Tibial nerve (tissue), 4 donors: ENCODE data around the gene ALAS1. TPM values are rescaled to one million over a fixed set of nuclear protein-coding genes. Genes with fewer than 3 reads are reported as not detected.

Experiments
- DNase-seq, 2 donors: peaks; one replicate each; pipeline ENCODE4 v3.0.0-alpha.2; 2019; ENCODE audit warnings: low spot score in 2 of 2
- H3K27ac ChIP-seq, 4 donors: fragments of 200-600 bp; sonication (generic) in 3 of 4; one replicate each; pipeline ENCODE4 v1.5.1; 2017 to 2019; ENCODE audit warnings: mild to moderate bottlenecking in 1 of 4
- H3K27me3 ChIP-seq, 2 donors: fragments of 200-600 bp; sonication (generic) in 1 of 2; one replicate each; pipeline versions ENCODE4 v1.5.1 to v1.6.0; 2017 to 2019
- H3K36me3 ChIP-seq, 3 donors: fragments of 200-600 bp; sonication (generic); one replicate each; pipeline ENCODE4 v1.5.1; 2018 to 2019
- H3K4me1 ChIP-seq, 4 donors: fragments of 200-600 bp; sonication (generic) in 3 of 4; one replicate each; pipeline ENCODE4 v1.5.1; 2017 to 2019
- H3K4me3 ChIP-seq, 4 donors: fragments of 200-600 bp; sonication (generic) in 3 of 4; one replicate each; pipeline ENCODE4 v1.5.1; 2017 to 2019; ENCODE audit warnings: mild to moderate bottlenecking in 1 of 4, moderate library complexity in 1 of 4
- H3K9me3 ChIP-seq, 4 donors: fragments of 200-600 bp; sonication (generic) in 3 of 4; one replicate each; pipeline ENCODE4 v1.5.1; 2017 to 2019
- EP300 ChIP-seq, 2 donors: sonication (generic); formaldehyde crosslinking; IDR thresholded peaks; one replicate each; pipeline ENCODE4 v1.6.1; 2017; ENCODE audit warnings: antibody characterized with exemption in 2 of 2, mild to moderate bottlenecking in 1 of 2
- POLR2A ChIP-seq, 2 donors: fragments of 450-650 bp; IDR thresholded peaks; one replicate each; pipeline ENCODE4 v1.6.1; 2017; ENCODE audit warnings: antibody characterized with exemption in 2 of 2, mild to moderate bottlenecking in 2 of 2, moderate library complexity in 2 of 2
- WGBS, 2 donors: methylation state at CpG; one replicate each; pipeline ENCODE4 v1.1.5; 2018; 5-methylcytosine and 5-hydroxymethylcytosine counted together
- total RNA-seq, 4 donors: library from RNA; depleted of rRNA; stranded (reverse); fragments of >200 nt; gene quantifications; one replicate each; pipeline ENCODE4 v1.1.0, GENCODE V29; 2016
- TF ChIP-seq, protein P1 (sequence below), 5 experiments: fragments of 200-600 bp in 3 of 5; fragments of 450-650 bp in 2 of 5; sonication (generic) in 3 of 5; IDR thresholded peaks; one replicate each; pipeline ENCODE4 v1.5.1; 2016 to 2019; ENCODE audit warnings: antibody characterized with exemption in 5 of 5, mild to moderate bottlenecking in 3 of 5, moderate library complexity in 2 of 5

ALAS1 gene
- total RNA-seq, 4 donors from 2014 or later = 26.1 to 37.1 (median 32.0) TPM

DNA sequence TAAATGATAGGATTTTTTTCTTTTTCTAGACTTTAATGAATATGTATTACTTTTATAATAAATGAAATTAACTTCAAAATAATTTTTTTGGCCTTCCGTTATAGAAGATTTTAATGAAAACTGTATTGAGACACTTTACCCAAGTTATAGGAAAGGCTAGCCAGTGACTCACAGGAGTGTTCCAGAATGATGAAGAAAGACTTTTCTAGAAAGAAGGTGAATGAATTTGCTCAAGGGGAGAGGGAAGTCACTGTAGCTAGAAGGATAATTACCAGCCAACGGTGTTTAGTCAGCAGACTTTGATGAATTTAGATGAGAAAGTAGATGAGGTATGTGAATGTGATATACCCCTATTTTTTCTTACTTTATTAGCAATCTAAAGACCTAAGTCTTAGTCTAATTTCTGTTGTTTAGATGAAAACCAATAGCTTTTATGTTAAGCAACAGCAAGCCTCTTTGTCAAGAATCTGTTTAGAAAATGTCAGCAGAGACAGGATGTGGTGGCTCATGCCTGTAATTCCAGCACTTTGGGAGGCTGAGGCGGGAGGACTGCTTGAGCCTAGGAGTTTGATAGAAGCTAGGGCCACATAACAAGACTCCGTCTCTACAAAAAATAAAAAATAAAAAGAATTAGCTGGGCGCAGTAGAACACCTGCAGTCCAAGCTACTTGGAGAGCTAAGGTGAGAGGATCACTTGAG lies 3.2 kb downstream of the ALAS1 start:
- no peak for DNase-seq
- peaks cover 0 to 46% (median 4%) of the 10 kb centered on the region in 3 donors for H3K36me3 ChIP-seq

DNA sequence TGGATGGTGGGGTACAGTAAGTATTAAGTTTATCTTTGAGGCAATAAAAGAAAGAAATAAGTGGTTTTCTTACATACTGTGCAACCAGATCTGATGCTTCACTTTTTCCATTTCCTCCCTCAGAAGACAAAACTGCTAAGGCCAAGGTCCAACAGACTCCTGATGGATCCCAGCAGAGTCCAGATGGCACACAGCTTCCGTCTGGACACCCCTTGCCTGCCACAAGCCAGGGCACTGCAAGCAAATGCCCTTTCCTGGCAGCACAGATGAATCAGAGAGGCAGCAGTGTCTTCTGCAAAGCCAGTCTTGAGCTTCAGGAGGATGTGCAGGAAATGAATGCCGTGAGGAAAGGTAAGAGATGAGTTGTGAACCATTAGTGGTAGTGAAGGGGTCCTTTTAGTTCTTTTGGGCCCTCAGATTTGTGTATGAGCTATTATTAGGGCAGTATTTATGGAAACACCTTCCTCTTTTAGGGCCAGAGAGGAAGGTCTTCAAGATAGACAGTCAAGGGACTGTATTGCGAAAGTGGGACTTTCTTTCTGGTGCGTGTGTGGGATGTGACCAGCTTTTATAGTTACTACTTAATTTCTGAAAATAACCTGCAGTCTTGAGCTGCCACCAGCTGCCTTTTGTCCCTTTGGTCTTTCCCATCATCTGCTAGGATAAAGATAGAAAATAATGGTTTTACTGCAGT lies 4.6 kb downstream of the ALAS1 start:
- H3K9me3 ChIP-seq = no peaks in the 10 kb centered on the region
- TF ChIP-seq POLR2A (IDR thresholded peaks at IDR 0.05) (no peak), EP300 (IDR thresholded peaks at IDR 0.05) (no peak)
- TF ChIP-seq, protein P1, sequence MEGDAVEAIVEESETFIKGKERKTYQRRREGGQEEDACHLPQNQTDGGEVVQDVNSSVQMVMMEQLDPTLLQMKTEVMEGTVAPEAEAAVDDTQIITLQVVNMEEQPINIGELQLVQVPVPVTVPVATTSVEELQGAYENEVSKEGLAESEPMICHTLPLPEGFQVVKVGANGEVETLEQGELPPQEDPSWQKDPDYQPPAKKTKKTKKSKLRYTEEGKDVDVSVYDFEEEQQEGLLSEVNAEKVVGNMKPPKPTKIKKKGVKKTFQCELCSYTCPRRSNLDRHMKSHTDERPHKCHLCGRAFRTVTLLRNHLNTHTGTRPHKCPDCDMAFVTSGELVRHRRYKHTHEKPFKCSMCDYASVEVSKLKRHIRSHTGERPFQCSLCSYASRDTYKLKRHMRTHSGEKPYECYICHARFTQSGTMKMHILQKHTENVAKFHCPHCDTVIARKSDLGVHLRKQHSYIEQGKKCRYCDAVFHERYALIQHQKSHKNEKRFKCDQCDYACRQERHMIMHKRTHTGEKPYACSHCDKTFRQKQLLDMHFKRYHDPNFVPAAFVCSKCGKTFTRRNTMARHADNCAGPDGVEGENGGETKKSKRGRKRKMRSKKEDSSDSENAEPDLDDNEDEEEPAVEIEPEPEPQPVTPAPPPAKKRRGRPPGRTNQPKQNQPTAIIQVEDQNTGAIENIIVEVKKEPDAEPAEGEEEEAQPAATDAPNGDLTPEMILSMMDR (IDR thresholded peaks at IDR 0.05) = no peak
- 82 to 84% methylated on average over 4 of the region's 4 CpGs for WGBS, 2 donors
- H3K27me3 ChIP-seq = no peaks in the 10 kb centered on the region
- H3K36me3 ChIP-seq = peaks cover 0 to 60% (median 4%) of the 10 kb centered on the region in 3 donors
- DNase-seq = no peak
- peaks cover 0 to 44% (median 15%) of the 10 kb centered on the region in 4 donors for H3K4me1 ChIP-seq
- no peak overlapping the region for H3K4me3 ChIP-seq
- H3K27ac ChIP-seq = no peak overlapping the region

More for the DNA sequence above, 3.2 kb downstream of the ALAS1 start:
- no peak overlapping the region for H3K4me3 ChIP-seq
- TF ChIP-seq POLR2A (IDR thresholded peaks at IDR 0.05) = no peak
- no peak for TF ChIP-seq EP300 (IDR thresholded peaks at IDR 0.05)
- TF ChIP-seq, protein P1 (IDR thresholded peaks at IDR 0.05) = no peak
- no peaks in the 10 kb centered on the region for H3K27me3 ChIP-seq
- peaks cover 0 to 58% (median 27%) of the 10 kb centered on the region in 4 donors for H3K4me1 ChIP-seq
- 89 to 90% methylated on average over 5 of the region's 5 CpGs for WGBS, 2 donors
- H3K9me3 ChIP-seq = no peaks in the 10 kb centered on the region
- no peak overlapping the region for H3K27ac ChIP-seq

DNA sequence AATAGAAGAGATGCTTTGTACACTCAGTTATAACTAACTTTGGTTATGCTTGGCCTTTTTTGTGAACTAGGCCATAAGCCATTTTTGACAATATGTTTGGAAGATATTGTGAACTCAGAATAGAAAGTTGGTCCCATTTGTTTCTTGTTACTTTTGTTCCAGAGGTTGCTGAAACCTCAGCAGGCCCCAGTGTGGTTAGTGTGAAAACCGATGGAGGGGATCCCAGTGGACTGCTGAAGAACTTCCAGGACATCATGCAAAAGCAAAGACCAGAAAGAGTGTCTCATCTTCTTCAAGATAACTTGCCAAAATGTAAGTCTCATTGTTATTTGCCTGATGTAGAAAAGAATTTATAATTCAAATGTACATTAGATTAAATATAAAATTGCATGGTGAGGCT lies 5.7 kb downstream of the ALAS1 start:
- Histone ChIP-seq H3K27me3 (no peaks in the 10 kb centered on the region), H3K27ac (no peak overlapping the region), H3K9me3 (no peaks in the 10 kb centered on the region), H3K4me1 (peaks cover 0 to 38% (median 11%) of the 10 kb centered on the region in 4 donors), H3K4me3 (no peak overlapping the region), H3K36me3 (peaks cover 0 to 72% (median 10%) of the 10 kb centered on the region in 3 donors)
- TF ChIP-seq EP300 (IDR thresholded peaks at IDR 0.05) (no peak), POLR2A (IDR thresholded peaks at IDR 0.05) (no peak)
- TF ChIP-seq, protein P1 (IDR thresholded peaks at IDR 0.05) = no peak
- no peak for DNase-seq
- 64 to 74% methylated on average over 1 of the region's 1 CpG for WGBS, 2 donors

DNA sequence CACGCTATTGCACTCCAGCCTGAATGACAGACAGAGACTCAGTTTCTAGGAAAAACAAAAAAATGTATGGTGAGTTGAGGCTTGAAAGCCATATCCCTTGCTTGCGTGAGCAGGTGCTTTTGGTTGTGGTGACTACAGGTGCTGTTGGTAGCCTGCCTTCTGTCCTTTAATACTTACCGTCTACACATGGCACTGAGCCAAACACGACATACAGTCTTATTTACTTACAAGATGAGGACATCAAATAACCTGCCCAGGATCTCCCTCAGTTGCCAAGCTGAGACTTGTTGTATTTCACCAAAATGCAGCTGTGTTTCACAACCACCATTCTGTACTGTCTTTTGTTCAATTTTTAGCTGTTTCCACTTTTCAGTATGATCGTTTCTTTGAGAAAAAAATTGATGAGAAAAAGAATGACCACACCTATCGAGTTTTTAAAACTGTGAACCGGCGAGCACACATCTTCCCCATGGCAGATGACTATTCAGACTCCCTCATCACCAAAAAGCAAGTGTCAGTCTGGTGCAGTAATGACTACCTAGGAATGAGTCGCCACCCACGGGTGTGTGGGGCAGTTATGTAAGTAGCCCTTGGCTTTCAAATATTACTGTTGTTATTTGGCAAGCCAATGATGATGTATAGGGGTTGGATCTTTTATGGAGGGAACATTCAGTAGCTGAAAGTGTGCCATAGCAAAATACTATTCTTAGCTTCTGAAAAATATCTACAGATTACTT lies 6.5 kb downstream of the ALAS1 start:
- no peak for DNase-seq
- no peak overlapping the region for H3K27ac ChIP-seq
- H3K36me3 ChIP-seq = peaks cover 0 to 80% (median 10%) of the 10 kb centered on the region in 3 donors
- no peaks in the 10 kb centered on the region for H3K9me3 ChIP-seq
- H3K4me3 ChIP-seq = no peak overlapping the region
- peaks cover 0 to 30% (median 4%) of the 10 kb centered on the region in 4 donors for H3K4me1 ChIP-seq
- H3K27me3 ChIP-seq = no peaks in the 10 kb centered on the region
- TF ChIP-seq, protein P1 (IDR thresholded peaks at IDR 0.05) = no peak
- TF ChIP-seq EP300 (IDR thresholded peaks at IDR 0.05) (no peak), POLR2A (IDR thresholded peaks at IDR 0.05) (no peak)
- 78 to 82% methylated on average over 10 of the region's 10 CpGs for WGBS, 2 donors
